DND-41 (cell line): ENCODE results near the gene ANO3.

ENCODE experiments used
- ATAC-seq: fragments of 200-7000 bp; cut with Tn5 transposase; 3 replicates; pipeline ENCODE4 v1.9.1; 2021; ENCODE audit warnings: low read depth; ENCODE audit not compliant: insufficient read depth
- DNase-seq: peaks from one replicate; pipeline ENCODE4 v3.0.0-alpha.2; 2020
- H2AFZ ChIP-seq: 2 replicates; pipeline ENCODE4 v1.6.0; 2012; ENCODE audit warnings: low read depth, low read length
- H3K27ac ChIP-seq: 2 replicates; pipeline ENCODE4 v1.5.1; 2012; ENCODE audit warnings: low read length, inconsistent platforms
- H3K27me3 ChIP-seq: fragments of 200-600 bp; sonication (generic); 2 replicates; pipeline ENCODE4 v1.6.0; 2012; ENCODE audit warnings: low read length, mild to moderate bottlenecking, inconsistent platforms; ENCODE audit not compliant: insufficient read depth, poor library complexity
- H3K36me3 ChIP-seq: 2 replicates; pipeline ENCODE4 v1.5.1; 2012; ENCODE audit warnings: low read length, inconsistent platforms; ENCODE audit not compliant: insufficient read depth
- H3K4me1 ChIP-seq: 2 replicates; pipeline ENCODE4 v1.5.1; 2012; ENCODE audit warnings: mild to moderate bottlenecking, low read length; ENCODE audit not compliant: insufficient read depth
- H3K4me2 ChIP-seq: 2 replicates; pipeline ENCODE4 v1.6.0; 2012; ENCODE audit warnings: mild to moderate bottlenecking, moderate library complexity, low read length, inconsistent platforms; ENCODE audit not compliant: insufficient read depth
- H3K4me3 ChIP-seq, 2 experiments: fragments of 200-600 bp in 1 of 2; shearing (Covaris generic) in 1 of 2; 2 replicates each; pipeline ENCODE4 v1.5.1; 2012 to 2016; ENCODE audit warnings: inconsistent platforms in 2 of 2, low read length in 2 of 2, mild to moderate bottlenecking in 2 of 2, low read depth in 1 of 2, moderate library complexity in 1 of 2
- H3K79me2 ChIP-seq: 2 replicates; pipeline ENCODE4 v1.6.0; 2012; ENCODE audit warnings: low read length, inconsistent platforms; ENCODE audit not compliant: insufficient read depth
- H3K9ac ChIP-seq: 2 replicates; pipeline ENCODE4 v1.6.0; 2012; ENCODE audit warnings: low read depth, mild to moderate bottlenecking, inconsistent platforms, low read length, moderate library complexity
- H3K9me3 ChIP-seq: 2 replicates; pipeline ENCODE4 v1.5.1; 2012; ENCODE audit warnings: low read length, moderate library complexity, mild to moderate bottlenecking, inconsistent platforms; ENCODE audit not compliant: insufficient read depth, severe bottlenecking
- H4K20me1 ChIP-seq: 2 replicates; pipeline ENCODE4 v1.6.0; 2012; ENCODE audit warnings: low read length; ENCODE audit not compliant: insufficient read depth
- CTCF ChIP-seq: IDR thresholded peaks from 2 replicates; pipeline ENCODE4 v1.5.1; 2012; ENCODE audit warnings: borderline replicate concordance, low read length, moderate library complexity, mild to moderate bottlenecking; ENCODE audit not compliant: poor library complexity, severe bottlenecking; ENCODE audit errors: extremely low read depth
- EZH2 ChIP-seq: IDR thresholded peaks from 3 replicates; pipeline ENCODE4 v1.6.1; 2012; ENCODE audit warnings: borderline replicate concordance, low read depth, mild to moderate bottlenecking, moderate library complexity, low read length, inconsistent platforms; ENCODE audit not compliant: severe bottlenecking

Gene ANO3

DNA sequence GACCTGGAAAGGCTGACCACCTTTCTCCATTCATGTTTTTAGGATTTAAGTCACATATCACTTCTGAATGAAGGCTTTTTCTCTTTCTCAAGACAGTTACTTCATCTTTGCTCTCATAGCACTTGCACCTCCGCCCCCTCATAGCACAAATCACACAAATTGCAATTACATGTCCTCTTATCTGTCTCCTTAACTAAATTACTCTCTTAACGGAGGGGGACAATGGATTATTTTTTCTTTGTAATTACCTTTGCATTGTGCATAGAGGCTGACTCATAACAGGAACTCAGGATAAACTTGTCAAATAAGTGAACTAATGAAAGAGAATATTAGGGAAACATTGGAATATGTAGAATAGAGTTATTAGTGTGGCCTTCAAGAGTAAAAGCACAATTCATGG lies 145.5 kb downstream of the ANO3 start:
- Histone ChIP-seq H3K27me3 (no peaks in the 10 kb centered on the region), H2AFZ (no peak overlapping the region), H3K79me2 (no peaks in the 10 kb centered on the region), H3K9ac (no peak overlapping the region), H3K36me3 (no peaks in the 10 kb centered on the region), H3K4me2 (no peak overlapping the region), H4K20me1 (no peaks in the 10 kb centered on the region), H3K4me3 (no peak overlapping the region), H3K9me3 (no peaks in the 10 kb centered on the region), H3K27ac (no peak overlapping the region), H3K4me1 (no peaks in the 10 kb centered on the region)
- no peak for TF ChIP-seq EZH2
- no peak for TF ChIP-seq CTCF
- ATAC-seq (no peak), DNase-seq (no peak)

DNA sequence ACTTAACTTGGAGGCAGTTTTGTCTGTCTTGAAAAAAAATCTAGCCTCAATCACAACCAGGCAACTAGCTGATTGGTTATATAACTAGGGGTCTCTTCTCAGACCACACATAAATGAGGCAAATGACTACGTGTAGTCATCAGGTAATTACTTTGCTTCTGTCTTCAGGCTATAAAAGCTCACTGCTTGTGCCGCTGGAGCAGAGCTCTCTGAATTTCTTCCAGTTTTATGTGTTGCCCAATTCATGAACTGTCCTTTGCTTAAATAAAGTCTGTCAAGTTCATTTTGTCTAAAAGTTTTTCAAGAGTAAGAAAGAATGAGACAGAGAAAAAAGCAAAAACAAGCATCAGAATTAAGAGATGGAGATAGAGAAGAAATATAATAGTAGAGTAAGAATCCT lies 146.8 kb downstream of the ANO3 start:
- no peaks in the 10 kb centered on the region for H3K9me3 ChIP-seq
- H2AFZ ChIP-seq: no peak overlapping the region
- H3K4me2 ChIP-seq: no peak overlapping the region
- no peaks in the 10 kb centered on the region for H4K20me1 ChIP-seq
- no peak overlapping the region for H3K9ac ChIP-seq
- DNase-seq (no peak), ATAC-seq (no peak)
- no peaks in the 10 kb centered on the region for H3K27me3 ChIP-seq
- TF ChIP-seq CTCF (no peak), EZH2 (no peak)
- H3K36me3 ChIP-seq: no peaks in the 10 kb centered on the region
- H3K4me3 ChIP-seq: no peak overlapping the region
- H3K27ac ChIP-seq: no peak overlapping the region
- H3K4me1 ChIP-seq: no peaks in the 10 kb centered on the region
- H3K79me2 ChIP-seq: no peaks in the 10 kb centered on the region

DNA sequence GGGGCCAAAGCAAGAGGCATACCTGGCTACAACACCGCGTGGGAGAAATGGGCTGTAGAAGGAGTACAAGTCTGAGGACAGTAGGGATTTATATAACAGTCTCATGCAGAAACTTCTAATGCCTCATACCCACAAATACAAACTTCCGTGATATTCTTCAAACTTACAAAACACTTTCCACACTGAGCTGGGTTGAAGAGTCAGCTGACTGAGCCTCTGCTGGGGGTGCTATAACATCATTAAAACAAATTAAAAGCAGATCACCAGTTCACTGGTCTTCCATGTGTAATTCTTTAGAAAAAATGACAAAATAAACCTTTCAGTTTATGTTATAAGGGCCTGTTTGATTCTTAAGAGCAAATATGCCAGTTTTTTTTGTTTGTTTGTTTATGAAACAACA lies 148.1 kb downstream of the ANO3 start:
- TF ChIP-seq CTCF (no peak), EZH2 (no peak)
- Histone ChIP-seq H3K4me2 (no peak overlapping the region), H3K27me3 (no peaks in the 10 kb centered on the region), H3K4me3 (no peak overlapping the region), H3K9ac (no peak overlapping the region), H4K20me1 (no peaks in the 10 kb centered on the region), H3K4me1 (no peaks in the 10 kb centered on the region), H3K9me3 (no peaks in the 10 kb centered on the region), H3K36me3 (no peaks in the 10 kb centered on the region), H3K79me2 (no peaks in the 10 kb centered on the region), H3K27ac (no peak overlapping the region), H2AFZ (no peak overlapping the region)
- DNase-seq (no peak), ATAC-seq (no peak)

DNA sequence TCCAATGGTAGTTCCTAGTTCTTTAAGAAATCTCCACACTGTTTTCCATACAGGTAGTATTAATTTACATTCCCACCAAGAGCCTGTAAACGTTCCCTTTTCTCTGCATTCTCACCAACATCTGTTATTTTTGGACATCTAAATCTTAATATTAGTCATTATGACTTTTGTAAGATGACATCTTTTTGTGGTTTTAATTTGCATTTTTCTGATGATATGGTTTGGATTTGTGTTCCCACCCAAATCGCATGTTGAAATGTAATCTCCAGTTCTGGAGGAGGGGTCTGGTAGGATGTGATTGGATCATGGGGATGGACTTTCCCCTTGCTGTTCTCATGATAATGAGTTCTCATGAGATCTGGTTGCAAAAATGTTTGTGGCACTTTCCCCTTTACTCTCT lies 151.2 kb downstream of the ANO3 start:
- DNase-seq (no peak), ATAC-seq (no peak)
- Histone ChIP-seq H3K9ac (no peak overlapping the region), H4K20me1 (no peaks in the 10 kb centered on the region), H3K27me3 (no peaks in the 10 kb centered on the region), H3K4me3 (no peak overlapping the region), H3K4me2 (no peak overlapping the region), H3K9me3 (no peaks in the 10 kb centered on the region), H3K27ac (no peak overlapping the region), H3K4me1 (no peaks in the 10 kb centered on the region), H3K79me2 (no peaks in the 10 kb centered on the region), H2AFZ (no peak overlapping the region), H3K36me3 (no peaks in the 10 kb centered on the region)
- TF ChIP-seq CTCF (no peak), EZH2 (no peak)
